GM18868 (cell line): ENCODE results near the gene MYRF.

Experiments
- ATAC-seq: cut with Tn5 transposase; IDR thresholded peaks from one replicate; pipeline ENCODE4 v1.9.1; 2021; ENCODE audit warnings: mild to moderate bottlenecking, moderate library complexity; ENCODE audit not compliant: unreplicated experiment

MYRF gene

GRCh38 chr11:61757213-61757862 is 4.9 kb downstream of the MYRF start:
- no peak for ATAC-seq

- no peak for ATAC-seq
These were observed 8.5 kb downstream of the MYRF start for GRCh38 chr11:61760946-61761345.

- ATAC-seq: no peak
These were observed 9.2 kb downstream of the MYRF start for GRCh38 chr11:61761440-61762222.

GRCh38 chr11:61762223-61762615 is 9.8 kb downstream of the MYRF start:
- no peak for ATAC-seq

DNA sequence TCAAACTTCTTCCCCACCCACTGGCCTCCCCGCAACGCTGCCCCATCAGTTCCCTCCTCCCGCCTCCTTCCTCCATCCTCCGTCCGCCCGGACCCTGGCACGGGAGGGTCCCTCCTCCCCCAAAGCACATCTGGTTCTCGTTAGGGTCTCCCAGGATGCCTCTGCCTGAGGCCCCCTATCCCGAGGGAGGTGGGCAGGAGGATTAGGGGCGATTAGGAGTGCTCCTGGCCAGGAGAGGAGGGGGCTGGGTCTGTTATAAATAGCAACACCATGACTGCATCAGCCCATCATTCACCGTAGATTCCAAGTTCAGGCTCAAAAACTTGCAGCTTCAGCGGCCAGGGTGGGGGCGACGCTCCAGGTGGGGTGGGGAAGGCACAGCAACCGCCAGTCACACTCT is 10.4 kb downstream of the MYRF start:
- ATAC-seq: no peak

DNA sequence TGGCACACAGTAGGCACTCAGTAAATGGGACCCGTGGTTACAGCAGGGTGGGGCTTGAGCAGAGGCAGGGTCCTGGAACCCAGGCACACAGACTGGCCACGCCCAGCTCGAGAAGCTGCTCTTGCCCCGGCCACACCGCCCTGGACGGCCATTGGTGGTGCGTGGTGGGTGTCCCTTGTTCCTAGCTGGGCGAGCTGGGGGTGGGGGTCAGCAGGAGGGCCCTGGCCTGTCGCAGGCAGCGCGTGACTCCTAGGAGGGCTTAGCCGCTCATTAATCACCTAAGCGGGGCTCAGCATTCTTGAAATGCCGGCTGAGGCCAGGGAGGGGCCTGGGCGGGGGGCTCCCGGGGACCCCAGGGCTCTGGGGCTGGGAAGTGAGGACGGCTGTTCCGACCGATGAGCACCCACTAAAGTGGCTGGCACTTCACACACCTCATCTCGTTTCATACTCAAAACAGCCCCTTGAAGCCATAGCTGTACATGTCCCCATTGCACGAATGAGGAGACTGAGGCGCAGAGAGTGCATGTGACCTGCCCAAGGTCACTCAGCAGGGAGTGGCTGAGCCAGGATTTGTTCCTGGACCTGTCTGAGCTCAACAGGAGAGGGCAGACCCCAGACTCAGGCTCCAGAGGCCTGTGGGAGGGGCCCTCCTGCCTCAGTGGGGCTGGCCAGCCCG is 11.6 kb downstream of the MYRF start:
- no peak for ATAC-seq

DNA sequence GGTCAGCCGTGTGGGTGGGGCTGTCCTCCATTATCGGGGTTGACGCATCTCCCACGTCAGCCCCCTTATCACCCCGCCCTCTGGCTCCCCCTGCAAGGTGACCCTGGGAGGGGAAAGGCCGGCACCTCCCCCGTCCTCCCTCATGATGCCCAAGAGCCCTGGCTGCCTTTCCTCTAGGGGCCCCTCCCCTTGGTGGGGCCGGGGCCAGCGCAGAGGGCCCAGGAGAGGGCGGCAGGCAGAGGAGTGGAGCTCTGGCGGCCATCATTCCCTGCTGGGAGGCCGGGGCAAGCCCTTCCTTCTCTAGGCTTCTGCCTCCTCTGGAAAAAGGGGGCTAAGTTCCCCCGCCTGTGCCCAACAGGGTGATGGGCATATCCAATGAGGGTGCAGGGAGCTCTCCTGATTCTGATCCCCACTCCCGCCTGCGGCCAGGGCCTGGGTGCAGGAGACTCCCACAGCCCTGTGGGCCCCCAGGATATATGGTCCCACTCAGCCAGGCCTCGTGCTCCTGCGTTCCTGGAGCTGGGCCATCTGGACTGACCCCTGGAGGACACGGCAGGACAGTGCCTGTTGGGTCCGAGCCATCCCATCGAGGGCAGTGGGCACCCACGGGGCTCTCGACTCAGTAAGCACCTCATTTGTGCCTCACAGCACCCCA is 12.3 kb downstream of the MYRF start:
- no peak for ATAC-seq

GRCh38 chr11:61765550-61766253 is 13.3 kb downstream of the MYRF start:
- ATAC-seq: no peak

- no peak for ATAC-seq
These were observed 14.0 kb downstream of the MYRF start for GRCh38 chr11:61766353-61766841.

DNA sequence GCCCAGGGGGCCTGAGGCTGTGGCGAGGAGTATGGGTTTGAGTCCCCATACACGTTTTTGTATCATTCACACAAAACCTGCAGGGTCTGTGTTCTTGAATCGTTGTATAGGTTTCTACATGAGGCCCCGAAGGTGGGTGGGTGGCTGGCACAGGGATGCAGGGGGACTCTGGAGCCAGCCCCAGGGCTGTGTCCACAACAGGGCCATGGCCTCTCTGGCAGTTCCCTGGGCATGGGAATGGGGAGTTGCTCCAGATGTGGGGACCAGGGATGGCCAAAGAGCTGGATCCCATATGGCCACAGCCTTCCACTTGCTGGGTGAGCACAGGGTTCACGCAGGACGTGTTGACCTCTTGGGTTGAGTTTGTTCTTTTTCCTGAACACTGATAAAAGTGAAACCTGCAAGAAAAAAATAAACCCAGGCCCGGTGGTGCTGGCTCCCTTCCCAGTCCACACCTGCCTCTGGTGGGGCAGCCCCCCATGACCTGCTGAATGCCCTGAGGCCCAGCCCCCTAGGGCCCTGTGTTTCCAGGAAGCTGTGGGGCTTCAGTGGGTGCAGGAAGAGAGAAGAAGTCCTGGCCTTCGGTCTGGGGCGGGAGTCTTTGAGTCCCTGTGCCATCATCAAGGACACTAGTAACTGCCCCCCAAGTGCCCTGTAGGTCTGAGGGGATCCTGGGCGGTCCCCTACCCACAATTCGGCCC is 16.1 kb downstream of the MYRF start:
- ATAC-seq: no peak

GRCh38 chr11:61769169-61769920 is 16.9 kb downstream of the MYRF start:
- no peak for ATAC-seq

DNA sequence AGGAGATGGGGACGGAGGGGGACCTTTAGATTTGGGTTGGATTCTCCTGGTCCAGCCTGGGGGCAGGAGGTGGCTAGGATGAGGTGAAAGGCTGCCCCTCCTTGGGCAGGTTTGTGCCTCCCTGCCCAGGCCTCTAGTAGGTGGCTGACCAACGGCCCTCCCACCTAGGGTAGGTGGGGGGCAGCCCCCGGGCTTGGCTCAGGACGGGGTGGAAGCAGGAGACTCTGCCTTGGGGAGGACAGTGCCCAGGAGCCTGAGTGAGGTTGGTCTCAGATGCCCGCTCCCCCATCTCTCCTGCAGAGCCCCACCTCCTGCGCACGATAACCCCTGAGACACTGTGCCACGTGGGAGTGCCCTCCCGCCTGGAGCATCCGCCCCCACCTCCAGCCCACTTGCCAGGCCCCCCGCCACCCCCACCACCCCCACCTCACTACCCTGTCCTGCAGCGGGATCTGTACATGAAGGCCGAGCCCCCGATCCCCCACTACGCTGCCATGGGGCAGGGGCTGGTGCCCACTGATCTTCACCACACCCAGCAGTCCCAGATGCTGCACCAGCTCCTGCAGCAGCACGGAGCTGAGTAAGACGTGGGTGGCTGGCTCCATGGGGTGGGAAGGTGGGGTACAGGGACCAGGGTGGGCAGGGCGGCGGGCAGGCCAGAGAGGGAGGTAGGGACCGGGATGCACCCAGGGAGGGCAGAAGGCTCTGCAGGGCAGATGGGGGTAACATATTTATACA is 17.7 kb downstream of the MYRF start:
- ATAC-seq: no peak

DNA sequence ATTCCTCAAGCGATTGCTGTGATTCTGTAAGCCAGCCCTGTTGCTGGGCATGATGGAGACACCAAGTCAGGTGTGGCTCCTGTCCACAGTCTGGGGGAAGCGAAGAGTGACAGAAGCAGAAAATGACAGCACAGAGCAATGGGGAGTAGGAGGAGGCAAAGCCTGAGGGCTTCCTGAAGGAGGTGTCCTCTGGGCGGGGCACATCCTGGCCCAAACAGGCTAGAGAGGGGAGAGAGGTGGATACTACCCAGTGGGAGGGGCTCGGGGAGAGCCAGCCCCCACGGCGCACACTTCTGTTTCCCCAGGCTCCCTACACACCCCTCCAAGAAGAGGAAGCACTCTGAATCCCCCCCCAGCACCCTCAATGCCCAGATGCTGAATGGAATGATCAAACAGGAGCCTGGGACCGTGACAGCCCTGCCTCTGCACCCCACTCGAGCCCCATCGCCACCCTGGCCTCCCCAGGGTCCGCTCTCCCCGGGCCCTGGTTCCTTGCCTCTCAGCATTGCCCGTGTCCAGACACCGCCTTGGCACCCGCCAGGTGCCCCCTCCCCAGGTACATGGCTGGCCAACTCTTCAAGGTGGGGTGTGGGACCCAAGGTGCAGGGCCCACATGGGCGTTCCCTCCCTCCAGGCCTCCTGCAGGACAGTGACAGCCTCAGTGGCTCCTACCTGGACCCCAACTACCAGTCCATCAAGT is 18.9 kb downstream of the MYRF start:
- no peak for ATAC-seq

GRCh38 chr11:61771985-61772455 is 19.6 kb downstream of the MYRF start:
- ATAC-seq: no peak

DNA sequence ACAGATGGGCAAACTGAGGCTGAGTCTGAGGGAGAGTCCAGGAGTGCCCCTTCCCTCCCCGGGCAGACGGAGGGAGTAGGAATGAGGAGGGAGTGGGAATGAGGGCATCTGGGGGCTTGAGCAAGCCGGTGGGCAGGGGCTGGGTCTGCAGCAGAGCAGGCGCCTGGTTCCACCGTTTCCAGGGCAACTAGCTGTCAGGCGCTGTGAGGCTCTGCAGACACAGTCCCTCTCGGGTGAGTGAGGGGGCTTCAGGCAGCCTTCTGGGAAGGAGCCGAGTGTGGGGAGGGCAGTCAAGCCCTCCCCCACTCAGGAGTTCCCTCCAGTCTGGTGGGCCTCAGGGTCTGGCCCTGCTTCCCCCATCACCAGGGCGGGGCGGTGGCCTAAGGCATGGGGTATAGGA is 20.9 kb downstream of the MYRF start:
- no peak for ATAC-seq

DNA sequence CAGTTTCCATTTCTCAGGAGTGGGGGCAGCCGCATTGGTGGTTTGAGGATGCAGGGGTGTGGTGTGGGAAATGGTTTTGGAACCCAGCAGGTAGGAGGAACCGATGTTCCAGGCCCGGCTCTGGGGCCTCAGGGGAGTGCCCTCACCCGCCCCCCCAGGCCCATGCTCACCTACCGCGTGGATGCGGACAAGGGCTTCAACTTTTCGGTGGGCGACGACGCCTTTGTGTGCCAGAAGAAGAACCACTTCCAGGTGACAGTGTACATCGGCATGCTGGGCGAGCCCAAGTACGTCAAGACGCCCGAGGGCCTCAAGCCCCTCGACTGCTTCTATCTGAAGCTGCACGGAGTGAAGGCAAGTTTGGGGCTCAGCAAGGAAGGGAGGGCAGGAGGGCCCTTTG is 21.4 kb downstream of the MYRF start:
- ATAC-seq: no peak

DNA sequence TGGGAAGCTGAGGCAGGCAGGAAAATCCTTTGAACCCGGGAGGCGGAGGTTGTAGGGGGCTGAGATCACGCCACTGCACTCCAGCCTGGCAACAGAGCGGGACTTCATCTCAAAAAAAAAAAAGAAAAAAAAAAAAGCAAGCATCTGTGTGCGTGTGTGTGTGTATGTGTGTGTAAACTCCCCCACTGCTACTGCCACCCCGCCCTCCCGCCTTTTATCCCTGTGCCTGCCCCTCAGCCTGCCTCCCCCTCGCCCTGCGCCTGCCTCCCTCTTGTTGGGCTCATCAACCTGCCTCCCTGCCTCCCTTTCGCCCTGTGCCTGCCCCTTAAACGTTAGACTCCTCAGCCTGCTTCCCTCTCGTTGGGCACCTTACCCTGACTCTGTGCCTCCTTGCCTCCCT is 22.0 kb downstream of the MYRF start:
- no peak for ATAC-seq

DNA sequence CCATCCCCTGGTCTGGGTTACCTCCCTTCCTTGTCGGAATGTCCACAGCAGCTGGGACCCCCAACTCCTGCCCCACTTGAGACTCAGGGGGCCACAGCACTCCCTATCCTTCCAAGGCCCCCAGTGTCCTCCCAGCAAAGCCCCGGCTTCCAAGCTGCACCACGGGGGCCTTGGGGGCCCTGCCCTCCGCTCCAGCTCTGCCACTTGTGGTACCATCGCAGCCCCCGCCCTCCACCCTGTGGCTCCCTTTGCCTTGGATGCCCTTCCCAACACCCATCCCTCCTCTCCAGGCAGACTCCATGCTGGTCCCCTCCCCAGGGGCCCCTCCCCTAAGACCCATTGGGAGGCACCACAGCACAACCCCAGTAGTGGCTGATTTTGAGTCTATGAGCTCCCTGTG is 22.7 kb downstream of the MYRF start:
- no peak for ATAC-seq
